Neuron (in vitro differentiated cells): ENCODE results near the gene CPNE4.

ENCODE experiments used
- H2AFZ ChIP-seq: one replicate; pipeline ENCODE4 v1.6.1; 2013; ENCODE audit warnings: low read depth, mild to moderate bottlenecking, inconsistent platforms, low read length, moderate library complexity
- H3K27me3 ChIP-seq: one replicate; pipeline ENCODE4 v1.6.1; 2013; ENCODE audit warnings: low read length; ENCODE audit not compliant: insufficient read depth
- H3K36me3 ChIP-seq: one replicate; pipeline ENCODE4 v1.6.1; 2013; ENCODE audit warnings: low read length; ENCODE audit not compliant: insufficient read depth
- H3K4me1 ChIP-seq: one replicate; pipeline ENCODE4 v1.6.1; 2013; ENCODE audit warnings: low read length; ENCODE audit not compliant: insufficient read depth
- H3K4me3 ChIP-seq: 2 replicates; pipeline ENCODE4 v1.5.1; 2013; ENCODE audit warnings: mild to moderate bottlenecking, low read length, moderate library complexity
- H3K9me3 ChIP-seq: one replicate; pipeline ENCODE4 v1.6.1; 2013; ENCODE audit warnings: low read length

CPNE4 gene

DNA sequence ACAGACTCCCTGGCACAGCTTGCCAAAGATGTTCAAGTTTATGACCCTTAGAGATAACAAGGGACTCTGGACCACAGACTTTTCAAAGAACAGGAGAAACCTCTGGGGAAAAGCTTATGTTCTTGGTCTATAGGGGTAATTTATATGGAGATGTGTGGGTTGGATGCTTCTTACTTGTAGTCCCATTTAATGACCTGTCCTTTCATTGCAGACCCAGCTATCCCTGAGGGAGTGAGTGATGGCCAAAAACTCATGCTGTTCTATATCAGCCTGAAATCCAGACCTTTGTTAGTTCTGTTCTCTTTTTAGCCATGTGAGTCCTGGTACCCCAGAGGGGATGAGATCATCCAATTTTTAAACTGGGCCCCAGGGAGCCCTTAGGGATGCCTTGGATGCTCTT is 488.4 kb downstream of the CPNE4 start:
- Histone ChIP-seq H2AFZ (no peak overlapping the region), H3K27me3 (no peaks in the 10 kb centered on the region), H3K36me3 (no peaks in the 10 kb centered on the region), H3K9me3 (peaks cover 2% of the 10 kb centered on the region), H3K4me1 (no peaks in the 10 kb centered on the region), H3K4me3 (no peak overlapping the region)

DNA sequence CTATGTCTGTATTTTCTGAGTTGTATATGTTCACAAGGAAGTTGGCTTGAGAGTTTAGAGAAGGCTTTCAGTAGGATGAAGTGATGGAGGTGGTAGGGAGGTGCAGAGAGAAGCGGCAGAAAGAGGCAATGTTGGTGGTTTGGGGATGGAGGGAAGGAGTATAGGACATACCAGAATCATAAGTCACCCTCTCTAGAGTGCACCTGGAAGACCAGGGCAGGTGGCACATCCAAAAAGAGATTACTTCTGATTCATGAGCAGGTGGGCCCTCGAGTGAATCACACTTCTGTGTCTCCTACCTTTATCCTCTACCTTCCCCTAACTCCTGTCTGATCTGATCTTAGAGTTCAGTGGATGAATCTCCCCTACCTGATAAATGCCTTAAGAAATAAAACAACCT is 490.3 kb downstream of the CPNE4 start:
- no peaks in the 10 kb centered on the region for H3K4me1 ChIP-seq
- H3K9me3 ChIP-seq: peaks cover 2% of the 10 kb centered on the region
- no peaks in the 10 kb centered on the region for H3K36me3 ChIP-seq
- no peak overlapping the region for H3K4me3 ChIP-seq
- no peaks in the 10 kb centered on the region for H3K27me3 ChIP-seq
- H2AFZ ChIP-seq: no peak overlapping the region

GRCh38 chr3:131543714-131544113 is 491.1 kb downstream of the CPNE4 start:
- no peak overlapping the region for H3K4me3 ChIP-seq
- H3K36me3 ChIP-seq: no peaks in the 10 kb centered on the region
- H3K27me3 ChIP-seq: no peaks in the 10 kb centered on the region
- no peak overlapping the region for H2AFZ ChIP-seq
- H3K9me3 ChIP-seq: peaks cover 4% of the 10 kb centered on the region
- H3K4me1 ChIP-seq: no peaks in the 10 kb centered on the region

DNA sequence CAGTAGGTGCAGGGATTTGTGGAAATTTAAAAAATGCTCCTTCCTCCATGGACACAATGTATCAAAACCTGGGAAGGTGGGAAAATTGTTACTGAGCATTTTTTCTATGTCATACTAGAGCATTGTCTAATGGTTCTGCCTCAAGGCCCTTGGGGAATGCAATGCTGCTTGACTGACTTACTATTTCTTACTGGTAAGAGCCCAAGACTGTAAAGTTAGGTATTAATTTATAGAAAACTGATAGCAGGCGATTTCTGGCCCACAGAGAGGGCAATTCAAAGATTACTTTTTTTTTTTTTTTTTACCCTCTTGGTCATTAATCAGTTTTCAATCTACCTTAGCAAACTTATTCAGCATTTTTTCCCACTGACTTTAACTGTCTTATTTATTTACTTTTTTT is 493.5 kb downstream of the CPNE4 start:
- Histone ChIP-seq H3K4me1 (no peaks in the 10 kb centered on the region), H3K9me3 (peaks cover 4% of the 10 kb centered on the region), H2AFZ (no peak overlapping the region), H3K36me3 (no peaks in the 10 kb centered on the region), H3K27me3 (no peaks in the 10 kb centered on the region), H3K4me3 (no peak overlapping the region)

GRCh38 chr3:131540821-131541220 is 494.0 kb downstream of the CPNE4 start:
- Histone ChIP-seq H3K4me3 (no peak overlapping the region), H3K27me3 (no peaks in the 10 kb centered on the region), H3K36me3 (no peaks in the 10 kb centered on the region), H3K9me3 (peaks cover 4% of the 10 kb centered on the region), H3K4me1 (no peaks in the 10 kb centered on the region), H2AFZ (no peak overlapping the region)

GRCh38 chr3:131540143-131540542 is 494.7 kb downstream of the CPNE4 start:
- no peaks in the 10 kb centered on the region for H3K36me3 ChIP-seq
- no peak overlapping the region for H3K4me3 ChIP-seq
- H3K4me1 ChIP-seq: no peaks in the 10 kb centered on the region
- H3K9me3 ChIP-seq: peaks cover 4% of the 10 kb centered on the region
- H2AFZ ChIP-seq: no peak overlapping the region
- no peaks in the 10 kb centered on the region for H3K27me3 ChIP-seq

- Histone ChIP-seq H3K9me3 (peaks cover 4% of the 10 kb centered on the region), H3K4me1 (no peaks in the 10 kb centered on the region), H3K36me3 (no peaks in the 10 kb centered on the region), H2AFZ (no peak overlapping the region), H3K27me3 (no peaks in the 10 kb centered on the region), H3K4me3 (no peak overlapping the region)
Observed at GRCh38 chr3:131538968-131539367, 495.8 kb downstream of the CPNE4 start.

GRCh38 chr3:131537531-131537930 is 497.3 kb downstream of the CPNE4 start:
- peaks cover 3% of the 10 kb centered on the region for H3K4me1 ChIP-seq
- H3K4me3 ChIP-seq: no peak overlapping the region
- no peaks in the 10 kb centered on the region for H3K36me3 ChIP-seq
- peaks cover 4% of the 10 kb centered on the region for H3K9me3 ChIP-seq
- no peaks in the 10 kb centered on the region for H3K27me3 ChIP-seq
- H2AFZ ChIP-seq: no peak overlapping the region

DNA sequence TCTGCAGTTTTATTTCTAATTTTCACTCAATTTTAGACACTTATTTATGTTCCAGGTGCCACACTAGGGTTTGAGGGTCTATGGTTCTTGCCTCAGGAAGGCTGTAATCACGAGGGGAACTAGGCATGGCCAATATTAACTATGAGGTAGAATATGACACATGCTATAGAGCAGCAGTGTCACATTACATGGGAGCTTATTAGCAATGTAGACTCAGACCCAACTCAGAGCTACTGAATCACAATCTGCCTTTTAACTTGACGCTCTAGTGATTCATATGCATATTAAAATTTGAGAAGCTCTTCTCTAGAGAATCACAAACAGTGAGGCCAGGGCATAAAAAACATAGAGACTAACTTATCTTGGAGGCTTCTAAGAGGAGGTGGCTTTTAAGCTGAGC is 499.2 kb downstream of the CPNE4 start:
- H3K4me3 ChIP-seq: no peak overlapping the region
- H3K4me1 ChIP-seq: peaks cover 3% of the 10 kb centered on the region
- no peak overlapping the region for H2AFZ ChIP-seq
- H3K36me3 ChIP-seq: no peaks in the 10 kb centered on the region
- H3K9me3 ChIP-seq: peaks cover 3% of the 10 kb centered on the region
- no peaks in the 10 kb centered on the region for H3K27me3 ChIP-seq

DNA sequence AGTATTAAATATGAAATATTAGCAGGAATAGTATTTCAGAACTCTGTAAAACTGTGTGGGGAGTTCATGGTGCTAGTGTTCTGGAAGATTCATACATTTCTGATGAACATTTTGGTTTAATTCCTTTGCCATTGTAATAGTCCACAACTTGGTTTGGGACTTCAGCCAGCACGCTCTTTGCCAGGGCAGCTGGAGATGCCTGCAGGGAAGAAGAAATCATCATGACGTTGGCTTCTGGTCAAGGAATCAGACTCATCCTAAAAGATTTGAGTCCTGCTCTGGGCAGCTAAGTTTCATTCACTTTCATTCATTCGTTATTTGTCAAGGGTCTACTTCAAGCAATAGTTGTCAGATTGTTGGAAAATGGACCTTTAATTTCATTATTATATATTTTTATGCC is 499.7 kb downstream of the CPNE4 start:
- Histone ChIP-seq H3K27me3 (no peaks in the 10 kb centered on the region), H3K4me1 (peaks cover 3% of the 10 kb centered on the region), H2AFZ (no peak overlapping the region), H3K4me3 (no peak overlapping the region), H3K9me3 (peaks cover 3% of the 10 kb centered on the region), H3K36me3 (no peaks in the 10 kb centered on the region)

DNA sequence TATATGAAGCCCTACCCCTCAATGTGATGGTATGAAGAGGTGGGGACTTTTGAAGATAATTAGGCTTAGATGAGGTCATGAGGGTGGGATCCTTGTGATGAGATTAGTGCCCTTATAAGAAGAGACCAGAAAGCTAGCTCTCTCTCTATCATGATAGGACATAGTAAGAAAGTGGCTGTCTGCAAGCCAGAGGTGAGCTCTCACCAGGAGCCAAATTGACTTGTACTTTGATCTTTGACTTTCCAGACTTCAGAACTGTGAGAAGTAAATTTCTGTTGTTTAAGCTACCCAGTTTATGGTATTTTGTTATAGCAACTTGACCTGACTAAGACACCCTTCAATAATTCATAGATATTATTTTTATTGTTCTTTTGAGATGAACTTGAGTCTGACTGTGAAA is 502.2 kb downstream of the CPNE4 start:
- H2AFZ ChIP-seq: no peak overlapping the region
- no peak overlapping the region for H3K4me3 ChIP-seq
- no peaks in the 10 kb centered on the region for H3K9me3 ChIP-seq
- H3K36me3 ChIP-seq: no peaks in the 10 kb centered on the region
- peaks cover 3% of the 10 kb centered on the region for H3K4me1 ChIP-seq
- H3K27me3 ChIP-seq: no peaks in the 10 kb centered on the region

- Histone ChIP-seq H3K4me1 (peaks cover 3% of the 10 kb centered on the region), H3K9me3 (no peaks in the 10 kb centered on the region)
Observed at GRCh38 chr3:131530843-131531242, 504.0 kb downstream of the CPNE4 start.

GRCh38 chr3:131530388-131530787 is 504.4 kb downstream of the CPNE4 start:
- Histone ChIP-seq H3K4me1 (peaks cover 3% of the 10 kb centered on the region), H3K4me3 (no peak overlapping the region), H3K27me3 (no peaks in the 10 kb centered on the region), H3K9me3 (no peaks in the 10 kb centered on the region), H3K36me3 (no peaks in the 10 kb centered on the region), H2AFZ (no peak overlapping the region)

More at GRCh38 chr3:131530843-131531242, 504.0 kb downstream of the CPNE4 start:
- Histone ChIP-seq H3K36me3 (no peaks in the 10 kb centered on the region), H3K4me3 (no peak overlapping the region), H2AFZ (no peak overlapping the region), H3K27me3 (no peaks in the 10 kb centered on the region)

DNA sequence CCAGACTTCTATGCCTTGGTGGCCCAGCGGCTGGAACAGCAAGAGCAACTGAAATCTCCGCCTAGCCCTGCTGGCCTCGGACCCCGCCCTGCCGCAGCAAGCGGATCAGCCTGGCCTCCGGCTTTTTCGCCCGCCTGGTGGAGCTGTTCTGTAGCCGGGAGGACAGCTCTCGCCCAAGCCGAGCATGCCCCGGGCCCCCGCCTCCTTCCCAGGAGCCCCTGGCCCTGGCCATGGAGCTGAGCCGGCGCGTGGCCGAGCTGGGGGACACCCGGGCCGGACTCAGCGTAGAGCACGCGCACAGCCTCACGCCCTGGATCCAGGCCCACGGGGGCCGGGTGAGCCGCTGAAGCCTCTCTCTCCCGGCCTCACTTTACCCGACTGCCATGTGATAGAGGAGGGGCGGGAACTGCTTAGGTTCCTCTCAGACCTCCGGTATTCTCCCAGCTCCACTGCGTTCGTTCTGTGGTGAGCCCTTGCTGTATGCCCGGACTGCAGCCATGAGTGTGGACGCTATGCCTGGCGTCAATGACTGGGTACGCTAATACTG is 507.9 kb downstream of the CPNE4 start:
- Histone ChIP-seq H3K4me3 (no peak overlapping the region), H3K36me3 (no peaks in the 10 kb centered on the region), H2AFZ (no peak overlapping the region), H3K9me3 (no peaks in the 10 kb centered on the region), H3K27me3 (no peaks in the 10 kb centered on the region), H3K4me1 (no peaks in the 10 kb centered on the region)
